GM23338 (cell line): ENCODE results near the gene FUT6.

Source experiments
- CREB1 ChIP-seq: fragments of 250-450 bp; sonication (Bioruptor Pico); IDR thresholded peaks from 2 replicates; pipeline ENCODE4 v1.5.0; 2020; ENCODE audit warnings: low read depth, mild to moderate bottlenecking, moderate library complexity
- CTCF ChIP-seq, 2 experiments: fragments of 200-600 bp in 1 of 2; sonication (generic) in 1 of 2; conservative IDR thresholded peaks; 2 replicates each; pipeline versions ENCODE4 v1.5.1 to v1.6.1; 2016 to 2017; ENCODE audit warnings: antibody characterized with exemption in 2 of 2, low read depth in 2 of 2, mild to moderate bottlenecking in 2 of 2, moderate library complexity in 1 of 2
- EZH2 ChIP-seq: fragments of 200-600 bp; sonication (generic); IDR thresholded peaks from one replicate; pipeline ENCODE4 v1.8.0; 2017; ENCODE audit warnings: antibody characterized with exemption, mild to moderate bottlenecking, low read depth; ENCODE audit not compliant: unreplicated experiment
- JUNB ChIP-seq: IDR thresholded peaks from one replicate; pipeline ENCODE4 v1.6.1; 2016; ENCODE audit warnings: antibody characterized with exemption; ENCODE audit not compliant: unreplicated experiment
- NANOG ChIP-seq: IDR thresholded peaks from 2 replicates; pipeline ENCODE4 v1.6.1; 2016; ENCODE audit warnings: antibody characterized with exemption, borderline replicate concordance
- REST ChIP-seq: IDR thresholded peaks from one replicate; pipeline ENCODE4 v1.6.1; 2018; ENCODE audit warnings: antibody characterized with exemption; ENCODE audit not compliant: unreplicated experiment
- ZNF114 ChIP-seq: fragments of 250-450 bp; sonication (Bioruptor Pico); IDR thresholded peaks from 2 replicates; pipeline ENCODE4 v1.5.0; 2020; ENCODE audit warnings: mild to moderate bottlenecking, moderate library complexity

- TF ChIP-seq CTCF (conservative IDR thresholded peaks at IDR 0.05; ENCODE audit: low read depth in 2 of 2) (no peak), REST (no peak), CREB1 (CRISPR knock-in tag) (no peak), ZNF114 (CRISPR knock-in tag) (no peak), NANOG (no peak), JUNB (no peak), EZH2 (no peak)
Observed at GRCh38 chr19:5801796-5802619, 37.5 kb downstream of the FUT6 start.
